Loucy (cell line): ENCODE data around the gene ALAS2.

Experiments
- H2AFZ ChIP-seq: fragments of 200-600 bp; sonication (generic); 2 replicates; pipeline ENCODE4 v1.6.0; 2016; ENCODE audit warnings: antibody characterized with exemption, mild to moderate bottlenecking, low read length, moderate library complexity
- H3F3A ChIP-seq: fragments of 200-600 bp; 2 replicates; pipeline ENCODE4 v1.6.0; 2016; ENCODE audit warnings: antibody characterized with exemption, low read depth, mild to moderate bottlenecking
- H3K27me3 ChIP-seq: fragments of 200-600 bp; sonication (generic); 2 replicates; pipeline ENCODE4 v1.6.1; 2014; ENCODE audit warnings: low read length, mild to moderate bottlenecking; ENCODE audit not compliant: insufficient read depth, poor library complexity, severe bottlenecking
- H3K36me3 ChIP-seq: fragments of 200-600 bp; sonication (generic); 2 replicates; pipeline ENCODE4 v1.6.1; 2016; ENCODE audit warnings: low read length; ENCODE audit not compliant: insufficient read depth
- H3K4me1 ChIP-seq: fragments of 200-600 bp; sonication (generic); 2 replicates; pipeline ENCODE4 v1.5.1; 2014; ENCODE audit warnings: low read length, mild to moderate bottlenecking; ENCODE audit not compliant: insufficient read depth, poor library complexity, severe bottlenecking
- H3K4me2 ChIP-seq: fragments of 200-600 bp; sonication (generic); 2 replicates; pipeline ENCODE4 v1.6.0; 2014; ENCODE audit warnings: antibody characterized with exemption, low read length, low read depth, mild to moderate bottlenecking; ENCODE audit not compliant: poor library complexity, severe bottlenecking
- H3K4me3 ChIP-seq: fragments of 200-600 bp; sonication (generic); 2 replicates; pipeline ENCODE4 v1.5.1; 2014; ENCODE audit warnings: low read length, mild to moderate bottlenecking, mixed read lengths; ENCODE audit not compliant: poor library complexity, severe bottlenecking
- H3K79me2 ChIP-seq: fragments of 200-600 bp; sonication (generic); 2 replicates; pipeline ENCODE4 v1.6.1; 2014; ENCODE audit warnings: low read length; ENCODE audit not compliant: insufficient read depth
- H3K9ac ChIP-seq: fragments of 200-600 bp; sonication (generic); 2 replicates; pipeline ENCODE4 v1.6.0; 2014; ENCODE audit warnings: mild to moderate bottlenecking, low read depth, low read length, moderate library complexity; ENCODE audit not compliant: poor library complexity, severe bottlenecking
- H3K9me2 ChIP-seq: fragments of 200-600 bp; sonication (generic); replicated peaks from 2 replicates; pipeline ENCODE4 v1.6.1; 2016; ENCODE audit warnings: low read depth, low read length, mixed read lengths
- H3K9me3 ChIP-seq: fragments of 200-600 bp; sonication (generic); 2 replicates; pipeline ENCODE4 v1.6.1; 2014; ENCODE audit warnings: mild to moderate bottlenecking, antibody characterized with exemption, low read length, low read depth; ENCODE audit not compliant: insufficient read depth
- H4K20me1 ChIP-seq: fragments of 200-600 bp; sonication (generic); 2 replicates; pipeline ENCODE4 v1.6.0; 2014; ENCODE audit warnings: antibody characterized with exemption, low read length, mild to moderate bottlenecking; ENCODE audit not compliant: insufficient read depth, poor library complexity, severe bottlenecking
- EZH2phosphoT487 ChIP-seq: fragments of 200-600 bp; IDR thresholded peaks from 2 replicates; pipeline ENCODE4 v1.6.1; 2018; ENCODE audit warnings: antibody characterized with exemption, mild to moderate bottlenecking, moderate library complexity, borderline replicate concordance
- TF ChIP-seq, protein P1 (sequence below): fragments of 200-600 bp; sonication (generic); conservative IDR thresholded peaks from 2 replicates; pipeline ENCODE4 v1.5.1; 2014; ENCODE audit warnings: mild to moderate bottlenecking, antibody characterized with exemption, low read length

The ALAS2 gene

DNA sequence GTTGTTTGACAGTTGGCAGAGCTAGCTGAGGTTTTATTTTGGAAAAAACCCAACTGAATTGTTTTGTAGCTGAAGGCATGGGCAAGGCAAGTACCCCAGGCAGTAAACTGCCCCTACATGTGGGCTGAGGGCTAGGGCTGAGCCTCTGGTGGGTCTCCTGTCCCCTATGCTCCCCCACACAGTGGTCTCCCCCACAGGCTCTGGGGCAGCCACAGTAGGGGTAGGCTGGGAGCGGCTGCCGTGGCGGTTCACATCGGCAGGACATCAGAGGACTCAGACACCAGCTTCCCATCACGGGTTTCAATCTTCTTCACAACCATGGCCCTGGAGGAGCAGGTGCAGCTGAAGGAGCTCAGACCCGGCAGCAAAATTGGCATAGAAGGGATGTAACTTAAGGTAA lies 10.7 kb upstream of the ALAS2 start:
- Histone ChIP-seq H3K9me2 (no peaks in the 10 kb centered on the region), H3K36me3 (no peaks in the 10 kb centered on the region), H3K4me1 (no peaks in the 10 kb centered on the region), H3K9ac (no peak overlapping the region), H3K9me3 (no peaks in the 10 kb centered on the region), H3K79me2 (no peaks in the 10 kb centered on the region), H3F3A (no peaks in the 10 kb centered on the region), H2AFZ (no peak overlapping the region), H3K4me2 (no peak overlapping the region), H4K20me1 (no peaks in the 10 kb centered on the region), H3K27me3 (no peaks in the 10 kb centered on the region), H3K4me3 (no peak overlapping the region)
- TF ChIP-seq, protein P1, sequence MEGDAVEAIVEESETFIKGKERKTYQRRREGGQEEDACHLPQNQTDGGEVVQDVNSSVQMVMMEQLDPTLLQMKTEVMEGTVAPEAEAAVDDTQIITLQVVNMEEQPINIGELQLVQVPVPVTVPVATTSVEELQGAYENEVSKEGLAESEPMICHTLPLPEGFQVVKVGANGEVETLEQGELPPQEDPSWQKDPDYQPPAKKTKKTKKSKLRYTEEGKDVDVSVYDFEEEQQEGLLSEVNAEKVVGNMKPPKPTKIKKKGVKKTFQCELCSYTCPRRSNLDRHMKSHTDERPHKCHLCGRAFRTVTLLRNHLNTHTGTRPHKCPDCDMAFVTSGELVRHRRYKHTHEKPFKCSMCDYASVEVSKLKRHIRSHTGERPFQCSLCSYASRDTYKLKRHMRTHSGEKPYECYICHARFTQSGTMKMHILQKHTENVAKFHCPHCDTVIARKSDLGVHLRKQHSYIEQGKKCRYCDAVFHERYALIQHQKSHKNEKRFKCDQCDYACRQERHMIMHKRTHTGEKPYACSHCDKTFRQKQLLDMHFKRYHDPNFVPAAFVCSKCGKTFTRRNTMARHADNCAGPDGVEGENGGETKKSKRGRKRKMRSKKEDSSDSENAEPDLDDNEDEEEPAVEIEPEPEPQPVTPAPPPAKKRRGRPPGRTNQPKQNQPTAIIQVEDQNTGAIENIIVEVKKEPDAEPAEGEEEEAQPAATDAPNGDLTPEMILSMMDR: no peak
- TF ChIP-seq EZH2phosphoT487: no peak

DNA sequence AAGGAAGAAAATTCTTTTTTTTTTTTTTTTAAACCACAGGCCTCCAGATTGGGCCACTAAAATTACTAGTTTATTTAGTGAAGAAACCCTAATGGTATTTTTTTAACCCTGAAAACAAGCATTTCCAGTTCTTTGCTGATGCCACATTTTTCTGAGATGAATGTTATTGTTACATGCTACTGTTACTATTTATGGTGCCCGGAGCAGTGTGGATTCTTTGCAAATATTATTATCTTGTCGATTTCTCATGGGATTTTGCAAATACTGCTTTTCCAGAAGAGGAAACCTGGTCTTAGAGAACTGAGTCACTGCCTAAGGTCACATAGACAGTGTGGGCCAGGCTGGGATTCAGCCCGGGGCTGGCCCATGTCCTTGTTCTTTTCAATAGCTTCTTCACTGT lies 8.7 kb upstream of the ALAS2 start:
- Histone ChIP-seq H3K4me2 (no peak overlapping the region), H3K36me3 (no peaks in the 10 kb centered on the region), H3K9me2 (no peaks in the 10 kb centered on the region), H3K4me3 (no peak overlapping the region), H3K9ac (no peak overlapping the region), H2AFZ (no peak overlapping the region), H3K4me1 (no peaks in the 10 kb centered on the region), H3K27me3 (no peaks in the 10 kb centered on the region), H4K20me1 (no peaks in the 10 kb centered on the region), H3F3A (no peaks in the 10 kb centered on the region), H3K79me2 (no peaks in the 10 kb centered on the region), H3K9me3 (no peaks in the 10 kb centered on the region)
- no peak for TF ChIP-seq EZH2phosphoT487
- TF ChIP-seq, protein P1: no peak

DNA sequence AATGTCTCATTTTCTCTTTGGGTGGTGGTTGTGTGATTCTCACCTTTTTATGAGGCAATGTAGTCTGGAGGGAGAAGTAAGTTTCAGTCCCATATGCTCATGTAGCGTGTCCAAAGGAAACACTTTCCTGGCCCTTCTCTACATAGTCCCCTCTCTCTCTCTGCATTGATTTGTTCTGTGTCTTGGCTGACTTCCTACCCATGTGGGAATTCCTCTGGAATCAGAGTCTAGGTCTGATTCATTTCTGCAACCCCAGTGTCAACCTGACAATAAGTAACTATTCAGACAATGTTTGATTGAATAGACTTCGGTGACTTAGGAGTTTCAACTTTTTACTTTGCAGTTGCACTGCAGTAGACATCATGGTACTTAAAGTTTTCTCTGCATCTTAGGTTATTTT lies 2.7 kb upstream of the ALAS2 start:
- Histone ChIP-seq H3K4me1 (no peaks in the 10 kb centered on the region), H3K9ac (no peak overlapping the region), H3K4me2 (no peak overlapping the region), H3K4me3 (no peak overlapping the region), H4K20me1 (no peaks in the 10 kb centered on the region), H3K36me3 (no peaks in the 10 kb centered on the region), H3K79me2 (no peaks in the 10 kb centered on the region), H3K27me3 (no peaks in the 10 kb centered on the region), H3K9me2 (no peaks in the 10 kb centered on the region), H3K9me3 (no peaks in the 10 kb centered on the region), H3F3A (no peaks in the 10 kb centered on the region), H2AFZ (no peak overlapping the region)
- TF ChIP-seq, protein P1: no peak
- no peak for TF ChIP-seq EZH2phosphoT487
